ENCODE results near the gene BPIFB1.

Gene BPIFB1

GRCh38 chr20:33278700-33279099 lies 4.3 kb upstream of the BPIFB1 start:
- Histone ChIP-seq H3K36me3 (replicated peaks; ENCODE audit: low read depth, low read length) (no peaks in the 10 kb centered on the region), H3K27me3 (ENCODE audit: low read depth, low read length) (peaks cover 26% of the 10 kb centered on the region), H3K4me3 (ENCODE audit: low read length) (no peak overlapping the region), H3K9me3 (ENCODE audit: insufficient read depth, low read length) (no peaks in the 10 kb centered on the region), H4K20me1 (ENCODE audit: insufficient read depth, low read length) (no peaks in the 10 kb centered on the region), H3K9ac (ENCODE audit: low read length) (no peak overlapping the region), H3K4me2 (ENCODE audit: low read length) (no peak overlapping the region), H3K4me1 (ENCODE audit: low read length) (no peaks in the 10 kb centered on the region), H3K27ac (ENCODE audit: low read length) (no peak overlapping the region), H2AFZ (ENCODE audit: low read depth, low read length) (no peak overlapping the region), H3K79me2 (ENCODE audit: low read length) (no peaks in the 10 kb centered on the region)
- no peak for TF ChIP-seq CTCF (IDR thresholded peaks at IDR 0.05; ENCODE audit: low read depth, low read length)
- TF ChIP-seq EZH2phosphoT487 (IDR thresholded peaks at IDR 0.05; ENCODE audit: low read depth) = no peak

- TF ChIP-seq EZH2phosphoT487 (IDR thresholded peaks at IDR 0.05; ENCODE audit: low read depth) (no peak), CTCF (IDR thresholded peaks at IDR 0.05; ENCODE audit: low read depth, low read length) (no peak)
- Histone ChIP-seq H3K9ac (ENCODE audit: low read length) (no peak overlapping the region), H3K4me2 (ENCODE audit: low read length) (no peak overlapping the region), H2AFZ (ENCODE audit: low read depth, low read length) (no peak overlapping the region), H3K4me1 (ENCODE audit: low read length) (no peaks in the 10 kb centered on the region), H4K20me1 (ENCODE audit: insufficient read depth, low read length) (no peaks in the 10 kb centered on the region), H3K27me3 (ENCODE audit: low read depth, low read length) (peaks cover 27% of the 10 kb centered on the region), H3K9me3 (ENCODE audit: insufficient read depth, low read length) (no peaks in the 10 kb centered on the region), H3K4me3 (ENCODE audit: low read length) (no peak overlapping the region), H3K36me3 (replicated peaks; ENCODE audit: low read depth, low read length) (no peaks in the 10 kb centered on the region), H3K79me2 (ENCODE audit: low read length) (no peaks in the 10 kb centered on the region), H3K27ac (ENCODE audit: low read length) (no peak overlapping the region)
These were observed 3.6 kb upstream of the BPIFB1 start for GRCh38 chr20:33279261-33279910.

- Histone ChIP-seq H3K79me2 (ENCODE audit: low read length) (no peaks in the 10 kb centered on the region), H3K27ac (ENCODE audit: low read length) (no peak overlapping the region), H3K9ac (ENCODE audit: low read length) (no peak overlapping the region), H3K9me3 (ENCODE audit: insufficient read depth, low read length) (no peaks in the 10 kb centered on the region), H3K4me1 (ENCODE audit: low read length) (no peaks in the 10 kb centered on the region), H3K4me2 (ENCODE audit: low read length) (no peak overlapping the region), H3K4me3 (ENCODE audit: low read length) (no peak overlapping the region), H2AFZ (ENCODE audit: low read depth, low read length) (no peak overlapping the region), H4K20me1 (ENCODE audit: insufficient read depth, low read length) (no peaks in the 10 kb centered on the region), H3K27me3 (ENCODE audit: low read depth, low read length) (peaks cover 34% of the 10 kb centered on the region), H3K36me3 (replicated peaks; ENCODE audit: low read depth, low read length) (no peaks in the 10 kb centered on the region)
- TF ChIP-seq EZH2phosphoT487 (IDR thresholded peaks at IDR 0.05; ENCODE audit: low read depth) (no peak), CTCF (IDR thresholded peaks at IDR 0.05; ENCODE audit: low read depth, low read length) (no peak)
These were observed 2.9 kb upstream of the BPIFB1 start for GRCh38 chr20:33280000-33280680.

- H3K4me1 ChIP-seq (ENCODE audit: low read length) = no peaks in the 10 kb centered on the region
- H3K79me2 ChIP-seq (ENCODE audit: low read length) = no peaks in the 10 kb centered on the region
- no peaks in the 10 kb centered on the region for H3K36me3 ChIP-seq (replicated peaks; ENCODE audit: low read depth, low read length)
- H3K27me3 ChIP-seq (ENCODE audit: low read depth, low read length) = peaks cover 37% of the 10 kb centered on the region
- no peak overlapping the region for H3K27ac ChIP-seq (ENCODE audit: low read length)
- no peak overlapping the region for H3K9ac ChIP-seq (ENCODE audit: low read length)
- no peaks in the 10 kb centered on the region for H3K9me3 ChIP-seq (ENCODE audit: insufficient read depth, low read length)
- H4K20me1 ChIP-seq (ENCODE audit: insufficient read depth, low read length) = no peaks in the 10 kb centered on the region
- H3K4me2 ChIP-seq (ENCODE audit: low read length) = no peak overlapping the region
- no peak overlapping the region for H2AFZ ChIP-seq (ENCODE audit: low read depth, low read length)
- TF ChIP-seq EZH2phosphoT487 (IDR thresholded peaks at IDR 0.05; ENCODE audit: low read depth) (no peak), CTCF (IDR thresholded peaks at IDR 0.05; ENCODE audit: low read depth, low read length) (no peak)
- no peak overlapping the region for H3K4me3 ChIP-seq (ENCODE audit: low read length)
These were observed 2.2 kb upstream of the BPIFB1 start for GRCh38 chr20:33280775-33281174.

Data from OCI-LY3 (cell line).